DND-41 (cell line): ENCODE results near the gene KCNQ5.

ENCODE experiments used
- CTCF ChIP-seq: IDR thresholded peaks from 2 replicates; pipeline ENCODE4 v1.5.1; 2012; ENCODE audit warnings: borderline replicate concordance, low read length, moderate library complexity, mild to moderate bottlenecking; ENCODE audit not compliant: poor library complexity, severe bottlenecking; ENCODE audit errors: extremely low read depth
- EZH2 ChIP-seq: IDR thresholded peaks from 3 replicates; pipeline ENCODE4 v1.6.1; 2012; ENCODE audit warnings: borderline replicate concordance, low read depth, mild to moderate bottlenecking, moderate library complexity, low read length, inconsistent platforms; ENCODE audit not compliant: severe bottlenecking

- no peak for TF ChIP-seq CTCF
- TF ChIP-seq EZH2, result no peak
These were observed 554.2 kb downstream of the KCNQ5 start for GRCh38 chr6:73176057-73176456.
